HG03095 (cell line): ENCODE data around the gene ERICH6B.
"Not testable (repeated sequence)": the region's sequence is repeated elsewhere in the genome, so short reads cannot be mapped to it uniquely, and the experiment has no call there.

Experiments used
- ATAC-seq: cut with Tn5 transposase; IDR thresholded peaks from one replicate; pipeline ENCODE4 v1.9.1; 2021; ENCODE audit warnings: moderate library complexity; ENCODE audit not compliant: unreplicated experiment

The ERICH6B gene

DNA sequence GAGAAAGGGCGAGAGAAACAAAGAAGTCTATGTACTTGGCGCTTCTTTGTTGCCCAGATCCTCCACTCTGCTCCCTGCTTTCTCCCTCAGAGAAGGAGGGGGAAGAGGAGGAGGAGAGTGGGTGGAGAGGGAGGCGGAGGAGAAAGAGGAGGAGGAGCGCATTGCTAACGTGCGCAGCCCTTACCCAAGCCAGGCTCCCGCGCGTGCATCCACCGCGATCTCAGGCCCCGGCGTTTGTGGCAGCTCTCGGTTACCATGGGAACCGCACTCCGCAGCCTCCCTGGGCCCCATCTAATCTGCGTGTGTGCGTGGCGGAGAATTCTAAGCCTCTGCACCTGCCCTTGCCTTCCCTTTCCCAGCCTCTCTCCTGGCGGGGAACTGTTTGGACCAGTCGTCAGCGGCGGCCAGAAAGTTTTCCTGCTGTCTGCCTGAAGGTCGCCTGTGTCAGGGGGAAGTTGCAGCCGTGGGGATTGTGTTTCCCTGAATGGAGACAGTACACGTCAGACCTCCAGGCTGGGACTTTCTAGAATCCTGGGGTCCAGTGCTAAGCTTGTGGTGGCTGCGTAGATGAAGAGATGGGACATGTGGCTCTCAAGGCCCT lies at the start of gene ERICH6B:
TSS of gene ERICH6B (minus strand) at position 239 of the 601 bp plus-strand sequence. CDS start 18,734 bp downstream, outside the sequence.
- ATAC-seq, result no peak

DNA sequence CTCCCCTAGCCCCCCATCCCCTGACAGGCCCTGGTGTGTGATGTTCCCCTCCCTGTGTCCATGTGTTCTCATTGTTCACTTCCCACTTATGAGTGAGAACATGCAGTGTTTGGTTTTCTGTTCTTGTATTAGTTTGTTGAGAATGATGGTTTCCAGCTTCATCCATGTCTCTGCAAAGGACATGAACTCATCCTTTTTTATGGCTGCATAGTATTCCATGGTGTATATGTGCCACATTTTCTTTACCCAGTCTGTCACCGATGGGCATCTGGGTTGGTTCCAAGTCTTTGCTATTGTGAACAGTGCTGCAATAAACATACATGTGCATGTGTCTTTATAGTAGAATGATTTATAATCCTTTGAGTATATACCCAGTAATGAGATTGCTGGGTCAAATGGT lies 47.4 kb upstream of the ERICH6B start:
- not testable (repeated sequence) for ATAC-seq

DNA sequence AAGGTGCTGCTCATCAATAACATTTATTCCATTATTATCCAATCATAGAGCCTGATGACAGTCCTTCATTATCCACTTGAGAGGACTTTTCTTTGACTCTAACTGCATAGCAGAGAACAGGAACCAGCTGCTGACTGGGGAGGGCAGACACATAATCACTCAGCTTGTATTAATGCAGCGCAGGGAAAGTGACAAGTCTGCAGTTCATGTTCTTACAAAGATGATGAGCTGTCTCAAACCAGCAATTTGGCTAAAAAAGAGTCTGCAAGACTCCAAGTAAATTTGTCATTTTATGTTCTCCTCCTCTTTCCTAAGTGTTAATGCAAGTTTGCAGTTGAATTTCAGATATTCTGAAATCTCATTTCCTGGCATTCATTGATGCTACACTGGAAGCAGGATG lies 46.6 kb upstream of the ERICH6B start:
- ATAC-seq, result no peak

DNA sequence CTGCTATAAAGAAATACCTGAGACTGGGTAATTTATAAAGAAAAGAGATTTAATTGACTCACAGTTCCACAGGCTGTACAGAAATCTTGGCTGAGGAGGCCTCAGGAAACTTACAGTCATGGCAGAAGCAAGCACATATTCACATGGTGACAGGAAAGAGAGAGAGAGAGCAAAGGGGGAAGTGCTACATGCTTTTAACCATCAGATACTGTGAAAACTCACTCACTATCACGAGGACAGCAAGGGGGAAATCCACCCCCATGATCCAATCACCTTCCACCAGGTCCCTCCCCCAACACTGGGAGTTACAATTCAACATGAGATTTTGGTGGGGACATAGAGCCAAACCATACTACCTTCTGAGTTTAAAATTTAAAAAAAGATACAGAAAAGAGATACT lies 44.9 kb upstream of the ERICH6B start:
- ATAC-seq, result not testable (repeated sequence)

DNA sequence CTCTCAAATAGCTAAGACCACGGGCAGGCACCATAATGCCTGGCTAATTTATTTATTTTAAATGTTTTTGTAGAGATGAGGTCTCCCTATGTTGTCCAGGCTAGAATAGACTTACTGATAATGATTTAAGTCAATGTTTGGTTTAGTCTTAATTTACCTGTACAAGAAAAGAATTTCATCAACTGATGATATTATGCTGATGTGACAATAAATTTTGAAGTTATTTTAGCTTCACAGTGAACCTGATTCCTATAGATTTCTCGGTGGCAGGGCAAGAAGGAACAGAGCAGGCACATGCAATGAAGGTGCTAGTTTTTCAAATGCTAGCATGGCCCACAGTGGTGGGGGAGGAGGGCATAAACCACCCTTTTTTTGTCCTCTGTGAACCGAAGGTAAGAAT lies 44.0 kb upstream of the ERICH6B start:
- no peak for ATAC-seq

GRCh38 chr13:45658586-45659235 lies 43.2 kb upstream of the ERICH6B start:
- ATAC-seq, result no peak

GRCh38 chr13:45654633-45655349 lies 39.3 kb upstream of the ERICH6B start:
- ATAC-seq, result no peak

GRCh38 chr13:45645263-45645662 lies 29.7 kb upstream of the ERICH6B start:
- ATAC-seq, result not testable (repeated sequence)

GRCh38 chr13:45642159-45642558 lies 26.6 kb upstream of the ERICH6B start:
- ATAC-seq, result not testable (repeated sequence)

- ATAC-seq, result not testable (repeated sequence)
Observed at GRCh38 chr13:45635291-45635690, 19.8 kb upstream of the ERICH6B start.

- no peak for ATAC-seq
Observed at GRCh38 chr13:45630791-45631190, 15.3 kb upstream of the ERICH6B start.

DNA sequence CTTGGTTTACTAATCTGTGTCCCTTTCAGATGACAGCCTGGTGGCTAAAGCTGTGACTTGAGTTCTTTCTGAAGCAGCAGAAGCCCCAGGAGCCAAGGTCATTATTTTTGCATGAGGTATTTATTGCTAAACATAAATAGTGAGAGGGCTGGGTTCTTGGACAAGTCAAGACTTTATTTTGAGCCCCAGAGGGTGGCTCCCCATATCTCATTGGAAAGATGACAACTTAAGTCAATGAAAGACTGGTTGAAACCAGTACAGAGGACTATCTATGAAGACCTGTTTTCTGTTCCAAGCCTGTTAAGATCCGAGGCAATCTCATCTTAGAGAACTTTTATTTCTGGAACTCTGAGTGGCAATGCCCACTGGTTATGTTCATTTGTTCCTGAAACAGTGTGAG lies 14.4 kb upstream of the ERICH6B start:
- ATAC-seq, result no peak

- no peak for ATAC-seq
Observed at GRCh38 chr13:45628094-45628493, 12.6 kb upstream of the ERICH6B start.

- no peak for ATAC-seq
Observed at GRCh38 chr13:45627656-45628055, 12.1 kb upstream of the ERICH6B start.

GRCh38 chr13:45626731-45627374 lies 11.3 kb upstream of the ERICH6B start:
- ATAC-seq, result no peak

DNA sequence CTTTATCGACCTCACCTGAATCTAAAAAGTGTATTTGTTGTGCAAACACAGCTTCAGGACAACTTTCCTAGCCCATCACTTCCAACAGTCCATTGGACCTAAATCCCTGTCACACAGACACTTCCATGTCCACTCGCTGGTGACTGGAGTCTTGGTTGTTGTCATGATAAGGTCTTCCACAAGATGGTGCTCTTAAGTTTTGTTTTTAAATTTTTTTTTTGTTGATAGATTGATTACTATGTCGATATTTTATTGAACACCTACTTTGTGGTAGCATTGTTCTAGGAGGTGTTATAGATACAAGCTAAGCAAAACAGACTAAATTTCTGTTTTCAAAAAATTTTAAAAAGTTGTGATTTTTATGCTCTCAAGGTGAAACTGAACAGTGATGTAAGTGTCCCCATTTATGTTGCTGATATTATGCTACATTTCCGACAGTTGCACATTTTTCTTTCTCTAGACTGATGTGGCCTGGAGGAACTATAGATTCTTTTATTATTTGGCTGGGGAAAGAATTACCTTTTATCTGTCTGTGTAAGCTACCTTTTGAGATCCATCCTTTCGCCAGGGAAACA lies 8.1 kb upstream of the ERICH6B start:
- no peak for ATAC-seq

GRCh38 chr13:45621950-45622349 lies 6.4 kb upstream of the ERICH6B start:
- ATAC-seq, result no peak

- ATAC-seq, result no peak
Observed at GRCh38 chr13:45607931-45608330, 7.6 kb downstream of the ERICH6B start.

GRCh38 chr13:45604892-45605291 lies 10.6 kb downstream of the ERICH6B start:
- no peak for ATAC-seq

DNA sequence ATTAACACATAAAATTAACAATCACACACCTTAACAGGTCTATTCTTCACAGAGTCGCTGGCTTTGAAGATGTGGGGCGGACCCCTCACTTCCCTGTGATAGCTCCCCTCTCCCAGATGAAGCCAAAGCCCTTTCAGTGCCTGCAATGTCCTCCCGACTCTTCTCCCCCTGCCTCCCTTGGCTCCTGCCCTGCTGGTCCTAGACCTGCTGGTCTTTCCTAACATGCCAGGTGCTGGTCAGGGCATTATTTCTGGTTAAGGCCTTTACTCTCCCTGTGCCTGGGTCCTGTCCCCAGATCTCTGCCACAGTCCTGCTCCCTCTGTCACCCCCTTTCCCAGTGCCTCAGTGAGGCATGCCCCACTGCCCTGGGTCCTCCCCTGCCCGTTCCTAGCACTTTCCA lies 12.2 kb downstream of the ERICH6B start:
- no peak for ATAC-seq
